ENCODE data around the gene ADARB2. TPM values are rescaled to one million over a fixed set of nuclear protein-coding genes. Genes with fewer than 3 reads are reported as not detected.

ADARB2 gene
- total and polyA plus RNA-seq, 2 experiments from 2014 or later = 2.0 to 5.0 TPM

- H3K27ac Mint-ChIP-seq = no peak overlapping the region
- H4K20me1 ChIP-seq (replicated peaks; ENCODE audit: insufficient read depth) = no peaks in the 10 kb centered on the region
- TF ChIP-seq POLR2AphosphoS5 (IDR thresholded peaks at IDR 0.05; ENCODE audit: low read depth) = no peak
- no peak for TF ChIP-seq ZNF114 (CRISPR knock-in tag; IDR thresholded peaks at IDR 0.05)
- TF ChIP-seq ZNF462 (CRISPR knock-in tag; IDR thresholded peaks at IDR 0.05) = no peak
- no peak for TF ChIP-seq JUNB (IDR thresholded peaks at IDR 0.05; ENCODE audit: unreplicated experiment)
- TF ChIP-seq CREB1 (CRISPR knock-in tag; IDR thresholded peaks at IDR 0.05; ENCODE audit: low read depth) = no peak
- TF ChIP-seq NANOG (IDR thresholded peaks at IDR 0.05; ENCODE audit: borderline replicate concordance) = no peak
- no peak for TF ChIP-seq STAT1 (IDR thresholded peaks at IDR 0.05; ENCODE audit: unreplicated experiment)
- TF ChIP-seq ETS1 (IDR thresholded peaks at IDR 0.05) = no peak
- TF ChIP-seq ZNF331 (CRISPR knock-in tag; IDR thresholded peaks at IDR 0.05; ENCODE audit: low read depth) = no peak
- no peak for TF ChIP-seq CTCF (conservative IDR thresholded peaks at IDR 0.05; ENCODE audit: low read depth in 2 of 2)
- TF ChIP-seq REST (IDR thresholded peaks at IDR 0.05; ENCODE audit: unreplicated experiment) = no peak
- TF ChIP-seq EZH2 (IDR thresholded peaks at IDR 0.05; ENCODE audit: low read depth, unreplicated experiment) = no peak
- TF ChIP-seq EZH2phosphoT487 (IDR thresholded peaks at IDR 0.05; ENCODE audit: unreplicated experiment) = no peak
These were observed 456.6 kb downstream of the ADARB2 start for GRCh38 chr10:1280466-1281404.

More at GRCh38 chr10:1280466-1281404, 456.6 kb downstream of the ADARB2 start:
- no peaks in the 10 kb centered on the region for H3K79me2 ChIP-seq (replicated peaks; ENCODE audit: insufficient read depth)
- no peak overlapping the region for H3K4me3 ChIP-seq
- Mint-ChIP-seq H3K4me3 (no peak overlapping the region), H3K4me1 (no peaks in the 10 kb centered on the region), H3K27me3 (ENCODE audit: insufficient read depth, low read depth, poor library complexity) (peaks cover 4% of the 10 kb centered on the region), H3K36me3 (ENCODE audit: low read depth) (no peaks in the 10 kb centered on the region), H3K9me3 (no peaks in the 10 kb centered on the region; the same call in 2 of the 3 replicates)
- H3K4me1 ChIP-seq (ENCODE audit: insufficient read depth) = no peaks in the 10 kb centered on the region
- no peak for DNase-seq (ENCODE audit: low spot score)
- H3K27me3 ChIP-seq (ENCODE audit: insufficient read depth) = no peaks in the 10 kb centered on the region
- no peak for ATAC-seq
- no peaks in the 10 kb centered on the region for H3F3A ChIP-seq (replicated peaks; ENCODE audit: low read depth)
- no peak overlapping the region for H3K4me2 ChIP-seq
- no peaks in the 10 kb centered on the region for H3K36me3 ChIP-seq (ENCODE audit: insufficient read depth)
- no peaks in the 10 kb centered on the region for H3K9me2 ChIP-seq (ENCODE audit: insufficient read depth)
- no peak overlapping the region for H2AFZ ChIP-seq
- no peak overlapping the region for H3K27ac ChIP-seq (ENCODE audit: low read depth)
